Measurements from ENCODE around the gene UBR7. TPM values are rescaled to one million over a fixed set of nuclear protein-coding genes. Genes with fewer than 3 reads are reported as not detected.
"Not testable (repeated sequence)": the region's sequence is repeated elsewhere in the genome, so short reads cannot be mapped to it uniquely, and the experiment has no call there.

Gene UBR7
- total and polyA plus RNA-seq, 2 donors, result 19.6 to 29.6 TPM

- Histone ChIP-seq H3K27me3 (ENCODE audit: control insufficient read depth in 2 of 2, insufficient read depth in 1 of 2, low read length in 1 of 2) (no peaks in the 10 kb centered on the region), H3K9me3 (ENCODE audit: control insufficient read depth in 2 of 2, insufficient read depth in 1 of 2, low read length in 1 of 2) (no peaks in the 10 kb centered on the region), H3K4me1 (ENCODE audit: control insufficient read depth in 2 of 2, insufficient read depth in 2 of 2, low read length in 2 of 2) (no peaks in the 10 kb centered on the region), H3K36me3 (ENCODE audit: control insufficient read depth in 2 of 2, insufficient read depth in 2 of 2, low read length in 1 of 2) (peaks cover 42 to 52% of the 10 kb centered on the region in 2 donors), H3K4me3 (ENCODE audit: low read length in 2 of 2) (no peak overlapping the region), H3K27ac (ENCODE audit: low read depth in 1 of 2, low read length in 1 of 2) (no peak overlapping the region)
- WGBS, result 97% methylated on average over 2 of the region's 2 CpGs
- no peak for DNase-seq (ENCODE audit: low read depth in 6 of 9, low spot score in 9 of 9)
Observed at GRCh38 chr14:93214598-93214997, 7.5 kb downstream of the UBR7 start.

- H3K4me3 ChIP-seq (ENCODE audit: low read length in 2 of 2), result no peak overlapping the region
- DNase-seq (ENCODE audit: low read depth in 6 of 9, low spot score in 9 of 9), result peak in 8 of 9 donors; percentile 42 to 82 (median 50)
- H3K9me3 ChIP-seq (ENCODE audit: control insufficient read depth in 2 of 2, insufficient read depth in 1 of 2, low read length in 1 of 2), result no peaks in the 10 kb centered on the region
- 76% methylated on average over 3 of the region's 3 CpGs for WGBS
- no peaks in the 10 kb centered on the region for H3K27me3 ChIP-seq (ENCODE audit: control insufficient read depth in 2 of 2, insufficient read depth in 1 of 2, low read length in 1 of 2)
- no peaks in the 10 kb centered on the region for H3K4me1 ChIP-seq (ENCODE audit: control insufficient read depth in 2 of 2, insufficient read depth in 2 of 2, low read length in 2 of 2)
- H3K27ac ChIP-seq (ENCODE audit: low read depth in 1 of 2, low read length in 1 of 2), result no peak overlapping the region
- H3K36me3 ChIP-seq (ENCODE audit: control insufficient read depth in 2 of 2, insufficient read depth in 2 of 2, low read length in 1 of 2), result peaks cover 57 to 60% of the 10 kb centered on the region in 2 donors
Observed at GRCh38 chr14:93219103-93219726, 12.2 kb downstream of the UBR7 start.

GRCh38 chr14:93220509-93220908 is 13.5 kb downstream of the UBR7 start:
- H3K36me3 ChIP-seq (ENCODE audit: control insufficient read depth in 2 of 2, insufficient read depth in 2 of 2, low read length in 1 of 2), result peaks cover 51 to 55% of the 10 kb centered on the region in 2 donors

GRCh38 chr14:93223565-93223964 is 16.5 kb downstream of the UBR7 start:
- no peaks in the 10 kb centered on the region for H3K9me3 ChIP-seq (ENCODE audit: control insufficient read depth in 2 of 2, insufficient read depth in 1 of 2, low read length in 1 of 2)
- 98% methylated on average over 27 of the region's 27 CpGs for WGBS
- H3K27me3 ChIP-seq (ENCODE audit: control insufficient read depth in 2 of 2, insufficient read depth in 1 of 2, low read length in 1 of 2), result no peaks in the 10 kb centered on the region
- no peaks in the 10 kb centered on the region for H3K4me1 ChIP-seq (ENCODE audit: control insufficient read depth in 2 of 2, insufficient read depth in 2 of 2, low read length in 2 of 2)
- peaks cover 58 to 61% of the 10 kb centered on the region in 2 donors for H3K36me3 ChIP-seq (ENCODE audit: control insufficient read depth in 2 of 2, insufficient read depth in 2 of 2, low read length in 1 of 2)
- no peak for DNase-seq (ENCODE audit: low read depth in 6 of 9, low spot score in 9 of 9)
- no peak overlapping the region for H3K27ac ChIP-seq (ENCODE audit: low read depth in 1 of 2, low read length in 1 of 2)
- no peak overlapping the region for H3K4me3 ChIP-seq (ENCODE audit: low read length in 2 of 2)

More at GRCh38 chr14:93220509-93220908, 13.5 kb downstream of the UBR7 start:
- Histone ChIP-seq H3K27ac (ENCODE audit: low read depth in 1 of 2, low read length in 1 of 2) (no peak overlapping the region), H3K4me1 (ENCODE audit: control insufficient read depth in 2 of 2, insufficient read depth in 2 of 2, low read length in 2 of 2) (no peaks in the 10 kb centered on the region), H3K27me3 (ENCODE audit: control insufficient read depth in 2 of 2, insufficient read depth in 1 of 2, low read length in 1 of 2) (no peaks in the 10 kb centered on the region), H3K4me3 (ENCODE audit: low read length in 2 of 2) (no peak overlapping the region), H3K9me3 (ENCODE audit: control insufficient read depth in 2 of 2, insufficient read depth in 1 of 2, low read length in 1 of 2) (no peaks in the 10 kb centered on the region)
- DNase-seq (ENCODE audit: low read depth in 6 of 9, low spot score in 9 of 9), result no peak

GRCh38 chr14:93228550-93228949 is 21.5 kb downstream of the UBR7 start:
- no peak overlapping the region for H3K4me3 ChIP-seq (ENCODE audit: low read length in 2 of 2)
- H3K9me3 ChIP-seq (ENCODE audit: control insufficient read depth in 2 of 2, insufficient read depth in 1 of 2, low read length in 1 of 2), result no peaks in the 10 kb centered on the region
- H3K27me3 ChIP-seq (ENCODE audit: control insufficient read depth in 2 of 2, insufficient read depth in 1 of 2, low read length in 1 of 2), result peaks cover 0 to 10% of the 10 kb centered on the region in 2 donors
- WGBS, result 92% methylated on average over 8 of the region's 8 CpGs
- no peak for DNase-seq (ENCODE audit: low read depth in 6 of 9, low spot score in 9 of 9)
- no peaks in the 10 kb centered on the region for H3K4me1 ChIP-seq (ENCODE audit: control insufficient read depth in 2 of 2, insufficient read depth in 2 of 2, low read length in 2 of 2)
- H3K36me3 ChIP-seq (ENCODE audit: control insufficient read depth in 2 of 2, insufficient read depth in 2 of 2, low read length in 1 of 2), result peaks cover 37 to 42% of the 10 kb centered on the region in 2 donors
- H3K27ac ChIP-seq (ENCODE audit: low read depth in 1 of 2, low read length in 1 of 2), result no peak overlapping the region

- no peaks in the 10 kb centered on the region for H3K9me3 ChIP-seq (ENCODE audit: control insufficient read depth in 2 of 2, insufficient read depth in 1 of 2, low read length in 1 of 2)
- peaks cover 26 to 34% of the 10 kb centered on the region in 2 donors for H3K36me3 ChIP-seq (ENCODE audit: control insufficient read depth in 2 of 2, insufficient read depth in 2 of 2, low read length in 1 of 2)
- WGBS, result 97% methylated on average over 16 of the region's 16 CpGs
- H3K27ac ChIP-seq (ENCODE audit: low read depth in 1 of 2, low read length in 1 of 2), result no peak overlapping the region
- DNase-seq (ENCODE audit: low read depth in 6 of 9, low spot score in 9 of 9), result no peak
- H3K4me1 ChIP-seq (ENCODE audit: control insufficient read depth in 2 of 2, insufficient read depth in 2 of 2, low read length in 2 of 2), result no peaks in the 10 kb centered on the region
- H3K4me3 ChIP-seq (ENCODE audit: low read length in 2 of 2), result no peak overlapping the region
- H3K27me3 ChIP-seq (ENCODE audit: control insufficient read depth in 2 of 2, insufficient read depth in 1 of 2, low read length in 1 of 2), result peaks cover 0 to 10% of the 10 kb centered on the region in 2 donors
Observed at GRCh38 chr14:93230539-93230938, 23.5 kb downstream of the UBR7 start.

- WGBS, result 60% methylated on average over 39 of the region's 39 CpGs
Observed at GRCh38 chr14:93231129-93231979, 24.3 kb downstream of the UBR7 start.

GRCh38 chr14:93232159-93232558 is 25.1 kb downstream of the UBR7 start:
- Histone ChIP-seq H3K4me1 (ENCODE audit: control insufficient read depth in 2 of 2, insufficient read depth in 2 of 2, low read length in 2 of 2) (peaks cover 0 to 2% of the 10 kb centered on the region in 2 donors), H3K9me3 (ENCODE audit: control insufficient read depth in 2 of 2, insufficient read depth in 1 of 2, low read length in 1 of 2) (no peaks in the 10 kb centered on the region), H3K4me3 (ENCODE audit: low read length in 2 of 2) (no peak overlapping the region), H3K36me3 (ENCODE audit: control insufficient read depth in 2 of 2, insufficient read depth in 2 of 2, low read length in 1 of 2) (peaks cover 18 to 22% of the 10 kb centered on the region in 2 donors), H3K27ac (ENCODE audit: low read depth in 1 of 2, low read length in 1 of 2) (no peak overlapping the region), H3K27me3 (ENCODE audit: control insufficient read depth in 2 of 2, insufficient read depth in 1 of 2, low read length in 1 of 2) (peaks cover 0 to 10% of the 10 kb centered on the region in 2 donors)
- DNase-seq (ENCODE audit: low read depth in 6 of 9, low spot score in 9 of 9), result no peak
- 82% methylated on average over 17 of the region's 17 CpGs for WGBS

More at GRCh38 chr14:93231129-93231979, 24.3 kb downstream of the UBR7 start:
- Histone ChIP-seq H3K4me1 (ENCODE audit: control insufficient read depth in 2 of 2, insufficient read depth in 2 of 2, low read length in 2 of 2) (no peaks in the 10 kb centered on the region), H3K36me3 (ENCODE audit: control insufficient read depth in 2 of 2, insufficient read depth in 2 of 2, low read length in 1 of 2) (peaks cover 20 to 27% of the 10 kb centered on the region in 2 donors), H3K4me3 (ENCODE audit: low read length in 2 of 2) (no peak overlapping the region), H3K9me3 (ENCODE audit: control insufficient read depth in 2 of 2, insufficient read depth in 1 of 2, low read length in 1 of 2) (no peaks in the 10 kb centered on the region), H3K27ac (ENCODE audit: low read depth in 1 of 2, low read length in 1 of 2) (no peak overlapping the region), H3K27me3 (ENCODE audit: control insufficient read depth in 2 of 2, insufficient read depth in 1 of 2, low read length in 1 of 2) (peaks cover 0 to 10% of the 10 kb centered on the region in 2 donors)
- no peak for DNase-seq (ENCODE audit: low read depth in 6 of 9, low spot score in 9 of 9)

GRCh38 chr14:93233078-93233477 is 26.0 kb downstream of the UBR7 start:
- H3K9me3 ChIP-seq (ENCODE audit: control insufficient read depth in 2 of 2, insufficient read depth in 1 of 2, low read length in 1 of 2); DNase-seq (ENCODE audit: low read depth in 6 of 9, low spot score in 9 of 9); H3K4me3 ChIP-seq (ENCODE audit: low read length in 2 of 2); H3K27ac ChIP-seq (ENCODE audit: low read depth in 1 of 2, low read length in 1 of 2); H3K4me1 ChIP-seq (ENCODE audit: control insufficient read depth in 2 of 2, insufficient read depth in 2 of 2, low read length in 2 of 2): not testable (repeated sequence)
- Histone ChIP-seq H3K27me3 (ENCODE audit: control insufficient read depth in 2 of 2, insufficient read depth in 1 of 2, low read length in 1 of 2) (peaks cover 0 to 10% of the 10 kb centered on the region in 2 donors), H3K36me3 (ENCODE audit: control insufficient read depth in 2 of 2, insufficient read depth in 2 of 2, low read length in 1 of 2) (peaks cover 8 to 13% of the 10 kb centered on the region in 2 donors)
- WGBS, result 93% methylated on average over 5 of the region's 5 CpGs
